ENCODE results near the gene ANO1. TPM values are rescaled to one million over a fixed set of nuclear protein-coding genes. Genes with fewer than 3 reads are reported as not detected.
A peak's percentile ranks its signal among the peaks of the same experiment; 100 is the strongest.

Gene ANO1
- total RNA-seq, 4 donors from 2014 or later, result 5.1 to 17.5 (median 14.5) TPM

DNA sequence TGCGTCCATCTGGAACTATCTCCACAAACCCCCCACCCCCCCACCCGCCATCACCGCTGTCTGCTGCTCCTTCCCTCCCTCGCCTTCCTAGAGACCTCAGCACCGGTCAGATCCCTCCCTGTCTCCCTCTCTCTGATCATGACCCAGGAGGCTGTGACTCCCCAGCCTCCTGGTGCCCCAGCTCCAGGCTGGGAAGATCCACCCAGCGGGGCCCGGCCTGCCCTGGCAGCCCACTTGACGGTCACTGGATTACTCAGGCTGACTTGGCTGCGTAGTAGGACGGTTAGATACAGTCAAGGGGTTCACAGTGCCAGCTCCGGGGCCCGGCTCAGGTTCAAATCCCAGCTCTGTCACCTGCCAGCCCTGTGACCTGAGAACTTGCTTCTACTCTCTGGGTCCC is 59.3 kb downstream of the ANO1 start:
- WGBS, 2 donors, result no CpG with 5 or more reads among the region's 12 CpGs
- Histone ChIP-seq H3K36me3 (no peaks in the 10 kb centered on the region), H3K27me3 (peaks cover 0 to 16% (median 0%) of the 10 kb centered on the region in 4 donors), H3K27ac (no peak overlapping the region), H3K4me1 (peaks cover 16 to 35% (median 21%) of the 10 kb centered on the region in 3 donors), H3K4me3 (no peak overlapping the region), H3K9me3 (no peaks in the 10 kb centered on the region)
- TF ChIP-seq POLR2A (IDR thresholded peaks at IDR 0.05), result no peak
- TF ChIP-seq, protein P1, sequence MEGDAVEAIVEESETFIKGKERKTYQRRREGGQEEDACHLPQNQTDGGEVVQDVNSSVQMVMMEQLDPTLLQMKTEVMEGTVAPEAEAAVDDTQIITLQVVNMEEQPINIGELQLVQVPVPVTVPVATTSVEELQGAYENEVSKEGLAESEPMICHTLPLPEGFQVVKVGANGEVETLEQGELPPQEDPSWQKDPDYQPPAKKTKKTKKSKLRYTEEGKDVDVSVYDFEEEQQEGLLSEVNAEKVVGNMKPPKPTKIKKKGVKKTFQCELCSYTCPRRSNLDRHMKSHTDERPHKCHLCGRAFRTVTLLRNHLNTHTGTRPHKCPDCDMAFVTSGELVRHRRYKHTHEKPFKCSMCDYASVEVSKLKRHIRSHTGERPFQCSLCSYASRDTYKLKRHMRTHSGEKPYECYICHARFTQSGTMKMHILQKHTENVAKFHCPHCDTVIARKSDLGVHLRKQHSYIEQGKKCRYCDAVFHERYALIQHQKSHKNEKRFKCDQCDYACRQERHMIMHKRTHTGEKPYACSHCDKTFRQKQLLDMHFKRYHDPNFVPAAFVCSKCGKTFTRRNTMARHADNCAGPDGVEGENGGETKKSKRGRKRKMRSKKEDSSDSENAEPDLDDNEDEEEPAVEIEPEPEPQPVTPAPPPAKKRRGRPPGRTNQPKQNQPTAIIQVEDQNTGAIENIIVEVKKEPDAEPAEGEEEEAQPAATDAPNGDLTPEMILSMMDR (IDR thresholded peaks at IDR 0.05), result no peak
- no peak for DNase-seq
- intact Hi-C loops (cut with DNase I), result no loop called here

DNA sequence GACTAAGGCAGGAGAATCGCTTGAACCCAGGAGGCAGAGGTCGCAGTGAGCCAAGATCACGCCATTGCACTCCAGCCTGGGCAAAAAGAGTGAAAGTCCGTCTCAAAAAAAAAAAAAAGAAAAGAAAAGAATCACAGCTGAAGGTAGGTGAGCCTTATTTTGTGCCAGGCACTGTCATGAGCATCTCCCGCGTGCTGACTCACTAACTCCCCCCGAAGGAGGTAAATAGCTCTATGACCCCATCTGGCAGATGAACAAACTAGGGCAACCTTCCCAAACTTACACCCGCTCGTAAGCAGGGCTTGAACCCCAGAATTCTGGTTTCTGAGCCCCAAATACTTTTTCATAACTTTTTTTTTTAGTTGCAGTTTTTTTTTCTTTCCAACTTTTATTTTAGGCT is 60.3 kb downstream of the ANO1 start:
- WGBS, 2 donors, result 73 to 84% methylated on average over 9 of the region's 9 CpGs
- Histone ChIP-seq H3K4me3 (no peak overlapping the region), H3K4me1 (peaks cover 16 to 40% (median 21%) of the 10 kb centered on the region in 3 donors), H3K9me3 (no peaks in the 10 kb centered on the region), H3K27ac (no peak overlapping the region), H3K36me3 (no peaks in the 10 kb centered on the region), H3K27me3 (peaks cover 0 to 26% (median 0%) of the 10 kb centered on the region in 4 donors)
- no peak for DNase-seq
- intact Hi-C loops (cut with DNase I), result no loop called here
- no peak for TF ChIP-seq POLR2A (IDR thresholded peaks at IDR 0.05)
- TF ChIP-seq, protein P1 (IDR thresholded peaks at IDR 0.05), result no peak

GRCh38 chr11:70139785-70140410 is 61.8 kb downstream of the ANO1 start:
- Histone ChIP-seq H3K27me3 (peaks cover 0 to 41% (median 0%) of the 10 kb centered on the region in 4 donors), H3K9me3 (no peaks in the 10 kb centered on the region), H3K4me1 (peaks cover 16 to 40% (median 21%) of the 10 kb centered on the region in 3 donors), H3K4me3 (no peak overlapping the region), H3K36me3 (no peaks in the 10 kb centered on the region), H3K27ac (peak overlapping the region; percentile 71 to 83 (median 81))
- DNase-seq, result no peak
- WGBS, 2 donors, result 45 to 56% methylated on average over 13 to 15 of the region's 15 CpGs
- TF ChIP-seq POLR2A (IDR thresholded peaks at IDR 0.05), result no peak
- TF ChIP-seq, protein P1 (IDR thresholded peaks at IDR 0.05), result no peak
- intact Hi-C loops (cut with DNase I), result loop anchor here (10.0 kb wide), 1 partner anchor 55 kb away; no protein-coding TSS in a partner anchor

DNA sequence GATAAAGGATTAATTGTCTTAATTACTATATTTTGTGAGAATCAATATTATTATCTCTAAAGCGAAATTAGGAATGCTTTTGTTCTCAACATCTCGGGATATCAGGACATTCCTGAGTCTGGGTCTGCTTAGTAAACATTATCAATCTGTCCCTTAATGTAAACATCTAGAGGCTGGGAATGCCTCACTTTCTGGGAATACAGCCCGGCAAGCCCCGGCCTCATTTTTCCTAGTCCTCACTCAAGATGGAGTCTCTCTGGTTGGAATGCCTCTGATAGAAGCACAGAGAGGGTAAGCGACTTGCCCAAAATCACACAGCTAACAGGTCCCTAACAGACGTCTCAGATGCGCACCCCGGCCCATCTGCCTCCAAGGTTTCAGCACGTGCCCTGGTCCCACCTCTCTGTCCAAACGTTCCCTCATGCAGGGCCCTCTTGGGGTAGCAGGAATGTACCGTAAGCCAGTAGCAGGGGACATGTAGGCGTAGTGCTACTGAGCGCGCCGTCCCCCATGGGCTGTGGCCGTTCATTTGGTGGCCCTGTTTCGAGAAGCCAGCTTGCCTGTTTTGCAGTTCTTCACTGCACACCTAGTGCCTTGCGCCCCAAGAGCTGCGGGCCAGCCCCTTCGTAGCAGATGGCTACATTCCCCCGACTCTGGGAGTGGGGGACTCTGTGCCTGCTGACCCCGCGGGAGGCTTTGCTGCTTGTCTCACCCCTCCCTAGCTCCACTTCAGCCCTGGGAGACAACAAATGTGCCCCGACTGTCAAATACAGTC is 62.8 kb downstream of the ANO1 start:
- Histone ChIP-seq H3K27ac (peak overlapping the region; percentile 29 to 83 (median 81)), H3K4me1 (peaks cover 16 to 38% (median 21%) of the 10 kb centered on the region in 3 donors), H3K9me3 (no peaks in the 10 kb centered on the region), H3K4me3 (peak overlapping the region; percentile 8 to 29 (median 22)), H3K36me3 (no peaks in the 10 kb centered on the region), H3K27me3 (peaks cover 0 to 48% (median 0%) of the 10 kb centered on the region in 4 donors)
- intact Hi-C loops (cut with DNase I), result loop anchor here (10.0 kb wide), 1 partner anchor 56 kb away; no protein-coding TSS in a partner anchor
- no peak for DNase-seq
- 56 to 63% methylated on average over 21 of the region's 24 CpGs for WGBS, 2 donors
- TF ChIP-seq, protein P1 (IDR thresholded peaks at IDR 0.05), result no peak
- no peak for TF ChIP-seq POLR2A (IDR thresholded peaks at IDR 0.05)
